ENCODE measurements around the gene CACNB2. TPM values are rescaled to one million over a fixed set of nuclear protein-coding genes. Genes with fewer than 3 reads are reported as not detected.

CACNB2 gene
- total RNA-seq, 1 experiment from 2014 or later, result not detected

- Histone ChIP-seq H3K4me3 (no peak overlapping the region), H3K9me3 (ENCODE audit: insufficient read depth, low read depth) (no peaks in the 10 kb centered on the region), H3K4me1 (replicated peaks; ENCODE audit: insufficient read depth) (no peaks in the 10 kb centered on the region), H3K9me2 (ENCODE audit: insufficient read depth) (no peaks in the 10 kb centered on the region), H3K27ac (no peak overlapping the region), H3K36me3 (ENCODE audit: low read depth) (no peaks in the 10 kb centered on the region), H3K79me2 (ENCODE audit: low read depth) (no peaks in the 10 kb centered on the region), H3K27me3 (ENCODE audit: insufficient read depth, low read depth) (no peaks in the 10 kb centered on the region), H3F3A (ENCODE audit: insufficient read depth, low read depth) (no peaks in the 10 kb centered on the region), H3K4me2 (no peak overlapping the region), H4K20me1 (ENCODE audit: insufficient read depth) (no peaks in the 10 kb centered on the region), H2AFZ (no peak overlapping the region)
- no TSS peak for BruUV-seq (replicated peaks)
- intact Hi-C loops (cut with micrococcal nuclease; ENCODE audit: unreplicated experiment), result no loop called here
- ChIA-PET POLR2A (ENCODE audit: unreplicated experiment) (no interaction called here), CTCF (no interaction called here)
- TF ChIP-seq EZH2 (IDR thresholded peaks at IDR 0.05; ENCODE audit: low read depth) (no peak), CTCF (conservative IDR thresholded peaks at IDR 0.05) (no peak)
- DNase-seq, result no peak
These were observed 5.3 kb upstream of the CACNB2 start for GRCh38 chr10:18134921-18135320.

DNA sequence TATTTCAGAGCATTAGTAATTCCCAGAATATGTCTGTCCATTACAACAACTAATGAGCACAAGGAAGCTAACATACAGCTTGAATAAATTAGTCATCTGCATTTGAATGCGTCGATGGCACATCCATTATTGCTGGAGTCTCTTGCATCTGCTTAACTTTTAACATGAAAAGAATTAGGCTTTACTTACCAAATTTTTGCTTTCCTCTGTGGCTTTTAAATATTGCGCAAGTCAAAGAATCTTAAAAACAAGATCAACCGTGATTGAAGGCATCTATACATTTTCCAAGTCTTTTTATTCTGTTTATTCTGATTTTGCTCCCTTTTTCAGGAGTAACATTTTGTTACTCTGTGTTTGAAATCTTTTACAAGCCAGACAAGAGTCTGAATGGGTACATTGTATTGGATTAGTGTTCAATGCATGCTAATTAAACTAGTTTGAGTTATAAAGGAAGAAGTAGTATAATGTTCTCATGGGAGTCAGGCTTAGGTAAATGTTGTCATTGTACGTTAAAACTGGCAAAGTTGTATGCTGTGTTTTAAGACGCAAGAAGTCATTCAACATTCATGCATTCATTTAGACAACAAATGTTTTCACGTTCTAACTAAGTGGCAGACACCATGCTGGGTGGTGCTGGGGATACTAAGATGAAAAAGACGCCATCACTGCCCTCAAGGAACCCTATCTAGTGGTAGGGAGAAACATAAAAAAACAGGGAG lies 4.0 kb upstream of the CACNB2 start:
- no peak for DNase-seq
- BruUV-seq (replicated peaks), result no TSS peak
- H3F3A ChIP-seq (ENCODE audit: insufficient read depth, low read depth), result no peaks in the 10 kb centered on the region
- H3K27me3 ChIP-seq (ENCODE audit: insufficient read depth, low read depth), result no peaks in the 10 kb centered on the region
- no peak overlapping the region for H2AFZ ChIP-seq
- H3K4me3 ChIP-seq, result no peak overlapping the region
- H3K27ac ChIP-seq, result no peak overlapping the region
- H3K4me2 ChIP-seq, result no peak overlapping the region
- no peaks in the 10 kb centered on the region for H3K9me2 ChIP-seq (ENCODE audit: insufficient read depth)
- no peaks in the 10 kb centered on the region for H4K20me1 ChIP-seq (ENCODE audit: insufficient read depth)
- ChIA-PET POLR2A (ENCODE audit: unreplicated experiment) (no interaction called here), CTCF (no interaction called here)
- H3K9me3 ChIP-seq (ENCODE audit: insufficient read depth, low read depth), result no peaks in the 10 kb centered on the region
- no peaks in the 10 kb centered on the region for H3K79me2 ChIP-seq (ENCODE audit: low read depth)
- intact Hi-C loops (cut with micrococcal nuclease; ENCODE audit: unreplicated experiment), result no loop called here
- no peaks in the 10 kb centered on the region for H3K4me1 ChIP-seq (replicated peaks; ENCODE audit: insufficient read depth)
- no peaks in the 10 kb centered on the region for H3K36me3 ChIP-seq (ENCODE audit: low read depth)
- TF ChIP-seq EZH2 (IDR thresholded peaks at IDR 0.05; ENCODE audit: low read depth) (no peak), CTCF (conservative IDR thresholded peaks at IDR 0.05) (no peak)

- no peak for DNase-seq
- Histone ChIP-seq H3K9me2 (ENCODE audit: insufficient read depth) (no peaks in the 10 kb centered on the region), H4K20me1 (ENCODE audit: insufficient read depth) (no peaks in the 10 kb centered on the region), H3K79me2 (ENCODE audit: low read depth) (no peaks in the 10 kb centered on the region), H3K36me3 (ENCODE audit: low read depth) (no peaks in the 10 kb centered on the region), H3F3A (ENCODE audit: insufficient read depth, low read depth) (no peaks in the 10 kb centered on the region), H3K4me3 (no peak overlapping the region), H3K4me2 (no peak overlapping the region), H3K27me3 (ENCODE audit: insufficient read depth, low read depth) (no peaks in the 10 kb centered on the region; the same call in 1 of the 2 replicates), H3K27ac (no peak overlapping the region), H2AFZ (no peak overlapping the region), H3K9me3 (ENCODE audit: insufficient read depth, low read depth) (no peaks in the 10 kb centered on the region), H3K4me1 (replicated peaks; ENCODE audit: insufficient read depth) (no peaks in the 10 kb centered on the region)
- ChIA-PET CTCF (no interaction called here), POLR2A (ENCODE audit: unreplicated experiment) (no interaction called here)
- intact Hi-C loops (cut with micrococcal nuclease; ENCODE audit: unreplicated experiment), result no loop called here
- BruUV-seq (replicated peaks), result no TSS peak
- TF ChIP-seq EZH2 (IDR thresholded peaks at IDR 0.05; ENCODE audit: low read depth) (no peak), CTCF (conservative IDR thresholded peaks at IDR 0.05) (no peak)
These were observed 3.1 kb upstream of the CACNB2 start for GRCh38 chr10:18137111-18137510.
